ENCODE results near the gene NUP133. TPM values are rescaled to one million over a fixed set of nuclear protein-coding genes. Genes with fewer than 3 reads are reported as not detected.

NUP133 gene
- polyA plus RNA-seq (2011; rRNA removed) (27.3 and 29.6 TPM in 2 replicates), polyA minus RNA-seq (2011; rRNA and poly(A)+ RNA removed) (21.5 and 29.1 TPM in 2 replicates)

GRCh38 chr1:229507951-229508822, at the start of gene NUP133:
TSS of gene NUP133 (minus strand) at chr1:229508341. CDS start at chr1:229508249, 92 bp downstream.
- TF ChIP-seq CTCF (IDR thresholded peaks at IDR 0.05; ENCODE audit: low read depth, low read length): no peak
- peak; percentile 95 for DNase-seq (ENCODE audit: low read depth, low spot score)
- no peaks in the 10 kb centered on the region for H3K27me3 ChIP-seq (ENCODE audit: control insufficient read depth, insufficient read depth, low read length)
- H3K4me3 ChIP-seq (ENCODE audit: low read depth, low read length): peak within 1 kb of the TSS; percentile 86
- H3K27ac ChIP-seq (ENCODE audit: low read depth, low read length): peak within 1 kb of the TSS; percentile 97
- ChIA-PET POLR2A (interaction anchor here (0.7 to 2.3 kb wide), 5 partner anchors 12 to 237 kb away, joined by 3 to 9 read pairs (median 3); partner anchors contain the start of gene ABCB10), CTCF (interaction anchor here (0.9 to 2.0 kb wide), 4 partner anchors 26 to 280 kb away, joined by 3 to 7 read pairs (median 5); no protein-coding TSS in a partner anchor)
- no peaks in the 10 kb centered on the region; the same call in 1 of the 2 replicates for H3K9me3 ChIP-seq (ENCODE audit: control insufficient read depth, insufficient read depth, low read length)

DNA sequence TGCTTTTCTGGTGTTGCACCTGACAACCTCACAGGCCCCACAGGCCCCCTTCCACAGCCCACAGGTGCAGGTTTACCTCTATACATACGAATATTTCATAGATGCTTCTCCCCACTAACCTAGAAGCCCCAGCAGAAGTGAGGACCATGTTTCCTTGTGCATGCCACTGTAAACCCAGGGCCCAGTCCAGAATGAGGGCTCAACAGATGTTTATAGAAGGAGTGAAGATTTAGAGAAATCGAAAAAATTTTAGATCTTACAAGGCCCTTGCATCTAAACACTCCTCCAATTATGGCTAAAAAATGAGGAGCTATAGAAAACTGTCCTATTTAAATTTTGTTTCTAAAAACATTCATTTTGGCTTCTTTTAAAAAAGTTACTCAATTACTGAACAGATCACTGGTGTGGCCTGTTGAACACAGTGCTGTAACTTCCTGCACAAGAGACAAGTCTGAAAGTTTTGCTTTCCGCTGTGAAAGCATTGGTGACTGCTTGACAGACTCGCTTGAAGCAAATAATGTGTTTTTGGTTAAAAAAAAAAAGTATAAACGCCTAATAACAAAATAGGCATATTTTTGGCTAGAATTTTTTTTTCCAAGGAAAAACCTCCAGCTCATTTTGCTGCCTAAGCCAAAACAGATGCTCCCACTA, 49.2 kb upstream of the NUP133 start:
- POLR2A ChIA-PET: no interaction called here
- TF ChIP-seq CTCF (IDR thresholded peaks at IDR 0.05; ENCODE audit: low read depth, low read length): no peak
- peak overlapping the region; percentile 81 for H3K4me3 ChIP-seq (ENCODE audit: low read depth, low read length)
- CTCF ChIA-PET: interaction anchor here (0.5 to 2.6 kb wide), 6 partner anchors 9 to 70 kb away, joined by 3 to 15 read pairs (median 4); no protein-coding TSS in a partner anchor
- no peak overlapping the region for H3K27ac ChIP-seq (ENCODE audit: low read depth, low read length)
- H3K9me3 ChIP-seq (ENCODE audit: control insufficient read depth, insufficient read depth, low read length): no peaks in the 10 kb centered on the region; the same call in 1 of the 2 replicates
- DNase-seq (ENCODE audit: low read depth, low spot score): no peak
- no peaks in the 10 kb centered on the region for H3K27me3 ChIP-seq (ENCODE audit: control insufficient read depth, insufficient read depth, low read length)

- Histone ChIP-seq H3K27me3 (ENCODE audit: control insufficient read depth, insufficient read depth, low read length) (no peaks in the 10 kb centered on the region), H3K9me3 (ENCODE audit: control insufficient read depth, insufficient read depth, low read length) (no peaks in the 10 kb centered on the region; the same call in 1 of the 2 replicates), H3K4me3 (ENCODE audit: low read depth, low read length) (no peak overlapping the region), H3K27ac (ENCODE audit: low read depth, low read length) (no peak overlapping the region)
- no peak for DNase-seq (ENCODE audit: low read depth, low spot score)
- no peak for TF ChIP-seq CTCF (IDR thresholded peaks at IDR 0.05; ENCODE audit: low read depth, low read length)
- ChIA-PET POLR2A (no interaction called here), CTCF (interaction anchor here (0.6 to 0.9 kb wide), 2 partner anchors 40 to 533 kb away, joined by 3 to 4 read pairs; no protein-coding TSS in a partner anchor)
Measured at GRCh38 chr1:229554886-229555621, 46.9 kb upstream of the NUP133 start.

GRCh38 chr1:229553621-229554130, 45.5 kb upstream of the NUP133 start:
- no peak for DNase-seq (ENCODE audit: low read depth, low spot score)
- ChIA-PET POLR2A (no interaction called here), CTCF (no interaction called here)
- Histone ChIP-seq H3K27me3 (ENCODE audit: control insufficient read depth, insufficient read depth, low read length) (no peaks in the 10 kb centered on the region), H3K27ac (ENCODE audit: low read depth, low read length) (no peak overlapping the region), H3K9me3 (ENCODE audit: control insufficient read depth, insufficient read depth, low read length) (no peaks in the 10 kb centered on the region; the same call in 1 of the 2 replicates), H3K4me3 (ENCODE audit: low read depth, low read length) (no peak overlapping the region)
- no peak for TF ChIP-seq CTCF (IDR thresholded peaks at IDR 0.05; ENCODE audit: low read depth, low read length)
